Astrocyte (in vitro differentiated cells and primary cell): Measurements from ENCODE around the gene PDK3. TPM values are rescaled to one million over a fixed set of nuclear protein-coding genes. Genes with fewer than 3 reads are reported as not detected.
A peak's percentile ranks its signal among the peaks of the same experiment; 100 is the strongest.

ENCODE experiments used
- DNase-seq: peaks from one replicate; pipeline ENCODE4 v3.0.0-alpha.2; 2010; ENCODE audit warnings: low read depth
- FAIRE-seq: peaks from 2 replicates; lab custom pipeline; 2011; peaks lifted over from hg19 to GRCh38; lab: Jason Lieb, UNC
- H2AFZ ChIP-seq: 2 replicates; pipeline ENCODE4 v1.6.0; 2012; ENCODE audit warnings: low read depth, low read length, inconsistent platforms
- H3K27ac ChIP-seq: 2 replicates; pipeline ENCODE4 v1.5.1; 2011; ENCODE audit warnings: low read depth, low read length, inconsistent platforms
- H3K27me3 ChIP-seq: 2 replicates; pipeline ENCODE4 v1.6.0; 2011; ENCODE audit warnings: low read length, inconsistent platforms; ENCODE audit not compliant: insufficient read depth
- H3K36me3 ChIP-seq: 2 replicates; pipeline ENCODE4 v1.5.1; 2011; ENCODE audit warnings: low read length, inconsistent platforms; ENCODE audit not compliant: insufficient read depth
- H3K4me1 ChIP-seq: 2 replicates; pipeline ENCODE4 v1.5.1; 2011; ENCODE audit warnings: low read length, inconsistent platforms; ENCODE audit not compliant: insufficient read depth
- H3K4me2 ChIP-seq: 2 replicates; pipeline ENCODE4 v1.6.0; 2012; ENCODE audit warnings: low read length, inconsistent platforms
- H3K4me3 ChIP-seq: 2 replicates; pipeline ENCODE4 v1.5.1; 2011; ENCODE audit warnings: low read depth, mild to moderate bottlenecking, low read length, inconsistent platforms; ENCODE audit not compliant: insufficient read depth
- H3K79me2 ChIP-seq: 2 replicates; pipeline ENCODE4 v1.6.0; 2012; ENCODE audit warnings: mild to moderate bottlenecking, low read length, inconsistent platforms; ENCODE audit not compliant: insufficient read depth
- H3K9ac ChIP-seq: 2 replicates; pipeline ENCODE4 v1.6.0; 2012; ENCODE audit warnings: mild to moderate bottlenecking, low read length, inconsistent platforms
- H3K9me3 ChIP-seq: 2 replicates; pipeline ENCODE4 v1.5.1; 2012; ENCODE audit warnings: low read depth, mild to moderate bottlenecking, low read length, inconsistent platforms; ENCODE audit not compliant: insufficient read depth
- H4K20me1 ChIP-seq: 2 replicates; pipeline ENCODE4 v1.6.0; 2012; ENCODE audit warnings: low read length, inconsistent platforms; ENCODE audit not compliant: insufficient read depth
- H3K27ac Mint-ChIP-seq: one replicate; pipeline ENCODE4 v1.8.0; 2021; ENCODE audit warnings: mild to moderate bottlenecking, mixed read lengths; ENCODE audit not compliant: unreplicated experiment
- H3K27me3 Mint-ChIP-seq: one replicate; pipeline ENCODE4 v1.8.0; 2021; ENCODE audit warnings: low read depth, mixed read lengths; ENCODE audit not compliant: unreplicated experiment
- H3K36me3 Mint-ChIP-seq: one replicate; pipeline ENCODE4 v1.8.0; 2021; ENCODE audit warnings: low read depth, mixed read lengths; ENCODE audit not compliant: unreplicated experiment
- H3K4me1 Mint-ChIP-seq: one replicate; pipeline ENCODE4 v1.8.0; 2021; ENCODE audit warnings: low read depth, mixed read lengths; ENCODE audit not compliant: unreplicated experiment
- H3K4me3 Mint-ChIP-seq: one replicate; pipeline ENCODE4 v1.8.0; 2021; ENCODE audit warnings: mild to moderate bottlenecking, moderate library complexity, mixed read lengths; ENCODE audit not compliant: unreplicated experiment
- H3K9me3 Mint-ChIP-seq: one replicate; pipeline ENCODE4 v1.8.0; 2021; ENCODE audit warnings: mild to moderate bottlenecking, mixed read lengths; ENCODE audit not compliant: unreplicated experiment
- CTCF ChIP-seq: IDR thresholded peaks from 2 replicates; pipeline ENCODE4 v1.5.1; 2011; ENCODE audit warnings: low read depth, mild to moderate bottlenecking, inconsistent platforms, low read length, moderate library complexity; ENCODE audit not compliant: insufficient read depth
- EZH2 ChIP-seq: IDR thresholded peaks from 2 replicates; pipeline ENCODE4 v1.6.1; 2012; ENCODE audit warnings: mild to moderate bottlenecking, low read length, inconsistent platforms; ENCODE audit not compliant: insufficient read depth
- total RNA-seq: library from RNA; stranded (reverse); gene quantifications from 2 replicates; pipeline ENCODE4 v1.2.1, GENCODE V29; 2021

PDK3 gene
- total RNA-seq, 1 donor from 2014 or later, result 4.6 TPM

GRCh38 chrX:24479924-24480323 lies 14.8 kb downstream of the PDK3 start:
- no peaks in the 10 kb centered on the region for H3K27me3 ChIP-seq
- FAIRE-seq (peak; percentile 80), DNase-seq (no peak)
- no peak overlapping the region for H3K9ac ChIP-seq
- Mint-ChIP-seq H3K4me3 (no peak overlapping the region), H3K27me3 (no peaks in the 10 kb centered on the region), H3K27ac (no peak overlapping the region), H3K9me3 (no peaks in the 10 kb centered on the region), H3K4me1 (no peaks in the 10 kb centered on the region), H3K36me3 (no peaks in the 10 kb centered on the region)
- no peaks in the 10 kb centered on the region for H3K4me1 ChIP-seq
- H3K4me2 ChIP-seq, result no peak overlapping the region
- H3K9me3 ChIP-seq, result no peaks in the 10 kb centered on the region
- H3K27ac ChIP-seq, result no peak overlapping the region
- H3K36me3 ChIP-seq, result no peaks in the 10 kb centered on the region
- H4K20me1 ChIP-seq, result no peaks in the 10 kb centered on the region
- no peaks in the 10 kb centered on the region for H3K79me2 ChIP-seq
- TF ChIP-seq CTCF (no peak), EZH2 (no peak)
- H2AFZ ChIP-seq, result no peak overlapping the region
- no peak overlapping the region for H3K4me3 ChIP-seq

- H3K36me3 ChIP-seq, result no peaks in the 10 kb centered on the region
- no peaks in the 10 kb centered on the region for H3K4me1 ChIP-seq
- DNase-seq, result no peak
- TF ChIP-seq CTCF, result no peak
- TF ChIP-seq EZH2, result no peak
- peak; percentile 79 for FAIRE-seq
- H3K27me3 ChIP-seq, result no peaks in the 10 kb centered on the region
- H3K4me3 ChIP-seq, result no peak overlapping the region
- no peak overlapping the region for H3K4me3 Mint-ChIP-seq
- H3K9me3 Mint-ChIP-seq, result no peaks in the 10 kb centered on the region
- H3K4me1 Mint-ChIP-seq, result no peaks in the 10 kb centered on the region
- no peak overlapping the region for H2AFZ ChIP-seq
- no peaks in the 10 kb centered on the region for H3K79me2 ChIP-seq
- no peak overlapping the region for H3K27ac Mint-ChIP-seq
- H3K36me3 Mint-ChIP-seq, result no peaks in the 10 kb centered on the region
- H4K20me1 ChIP-seq, result no peaks in the 10 kb centered on the region
- no peak overlapping the region for H3K4me2 ChIP-seq
- H3K27me3 Mint-ChIP-seq, result no peaks in the 10 kb centered on the region
- H3K9me3 ChIP-seq, result no peaks in the 10 kb centered on the region
- no peak overlapping the region for H3K9ac ChIP-seq
- H3K27ac ChIP-seq, result no peak overlapping the region
Measured at GRCh38 chrX:24480400-24480865, 15.3 kb downstream of the PDK3 start.

GRCh38 chrX:24482823-24483415 lies 17.8 kb downstream of the PDK3 start:
- Mint-ChIP-seq H3K4me1 (no peaks in the 10 kb centered on the region), H3K4me3 (no peak overlapping the region), H3K27ac (no peak overlapping the region), H3K27me3 (no peaks in the 10 kb centered on the region), H3K9me3 (no peaks in the 10 kb centered on the region), H3K36me3 (no peaks in the 10 kb centered on the region)
- FAIRE-seq (no peak), DNase-seq (no peak)
- Histone ChIP-seq H3K36me3 (no peaks in the 10 kb centered on the region), H3K4me3 (no peak overlapping the region), H3K9ac (no peak overlapping the region), H3K9me3 (no peaks in the 10 kb centered on the region), H3K4me2 (no peak overlapping the region), H3K4me1 (no peaks in the 10 kb centered on the region), H3K79me2 (no peaks in the 10 kb centered on the region), H3K27me3 (no peaks in the 10 kb centered on the region), H3K27ac (no peak overlapping the region), H4K20me1 (no peaks in the 10 kb centered on the region), H2AFZ (no peak overlapping the region)
- no peak for TF ChIP-seq EZH2
- TF ChIP-seq CTCF, result no peak
